ENCODE results near the gene CACNA1B.
"Not testable (repeated sequence)": the region's sequence is repeated elsewhere in the genome, so short reads cannot be mapped to it uniquely, and the experiment has no call there.

Gene CACNA1B

GRCh38 chr9:137877506-137878122 is at the start of gene CACNA1B:
Gene CACNA1B, plus strand, starts transcription at chr9:137877782. Its CDS starts 152 bp downstream, at chr9:137877934.
- DNase-seq (ENCODE audit: low read depth), result not testable (repeated sequence)

GRCh38 chr9:137827908-137828526 is 49.6 kb upstream of the CACNA1B start:
- no peak for DNase-seq (ENCODE audit: low read depth)

DNA sequence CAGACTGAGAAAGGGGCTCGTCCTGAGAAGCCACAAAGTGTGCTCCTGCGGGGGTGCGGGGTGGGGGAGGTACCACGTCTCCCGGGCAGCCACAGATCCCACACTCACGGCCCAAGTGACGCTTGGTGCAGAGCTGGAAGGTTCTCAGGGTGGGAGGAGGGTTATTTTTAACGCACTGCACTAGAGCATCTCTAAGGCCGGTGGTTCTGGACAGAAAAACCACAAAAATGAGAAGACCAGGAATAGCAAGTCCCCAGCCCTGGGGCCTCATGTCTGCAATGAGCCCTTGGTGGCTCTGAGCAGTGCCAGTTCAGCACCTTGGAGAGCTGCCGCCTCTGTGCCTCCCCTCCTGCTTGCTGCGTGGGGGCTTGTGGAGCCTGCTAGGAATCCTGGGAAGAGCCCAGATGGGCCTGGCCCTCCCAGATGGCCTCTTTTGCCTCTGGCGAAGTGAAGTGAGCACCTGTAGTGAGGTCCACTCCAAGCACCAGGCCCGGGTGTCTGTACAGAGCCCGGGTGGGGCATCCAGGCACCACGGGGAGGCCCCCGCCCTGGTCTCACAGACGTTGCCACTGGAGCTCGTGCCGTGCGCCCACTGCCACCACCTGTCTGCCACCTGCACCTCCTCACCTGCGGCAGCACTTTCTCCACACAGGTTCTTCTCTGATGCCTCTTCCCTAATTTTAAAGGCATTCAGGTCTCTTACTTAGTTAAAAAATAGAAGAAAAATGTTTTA is 48.9 kb upstream of the CACNA1B start:
- no peak for DNase-seq (ENCODE audit: low read depth)

- DNase-seq (ENCODE audit: low read depth), result no peak
Measured at GRCh38 chr9:137829260-137829996, 48.2 kb upstream of the CACNA1B start.

DNA sequence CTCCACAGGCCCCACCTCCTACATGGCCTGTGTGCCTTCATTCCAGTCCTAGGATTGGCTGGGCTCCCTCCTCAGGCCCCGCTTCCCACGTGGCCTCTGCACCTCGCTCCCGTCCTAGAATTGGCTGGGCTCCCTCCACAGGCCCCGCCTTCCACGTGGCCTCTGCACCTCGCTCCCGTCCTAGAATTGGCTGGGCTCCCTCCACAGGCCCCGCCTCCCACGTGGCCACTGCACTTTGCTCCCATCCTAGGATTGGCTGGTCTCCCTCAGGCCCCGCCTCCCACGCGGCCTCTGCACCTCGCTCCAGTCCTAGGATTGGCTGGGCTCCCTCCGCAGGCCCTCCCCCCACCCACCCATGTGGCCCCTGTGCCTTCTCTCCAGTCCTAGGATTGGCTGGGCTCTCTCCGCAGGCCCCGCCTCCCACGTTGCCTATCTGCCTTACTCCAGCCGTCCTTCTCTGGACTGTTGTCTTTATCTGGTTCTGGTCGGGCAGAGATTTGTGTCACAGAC is 45.3 kb upstream of the CACNA1B start:
- DNase-seq (ENCODE audit: low read depth), result no peak

DNA sequence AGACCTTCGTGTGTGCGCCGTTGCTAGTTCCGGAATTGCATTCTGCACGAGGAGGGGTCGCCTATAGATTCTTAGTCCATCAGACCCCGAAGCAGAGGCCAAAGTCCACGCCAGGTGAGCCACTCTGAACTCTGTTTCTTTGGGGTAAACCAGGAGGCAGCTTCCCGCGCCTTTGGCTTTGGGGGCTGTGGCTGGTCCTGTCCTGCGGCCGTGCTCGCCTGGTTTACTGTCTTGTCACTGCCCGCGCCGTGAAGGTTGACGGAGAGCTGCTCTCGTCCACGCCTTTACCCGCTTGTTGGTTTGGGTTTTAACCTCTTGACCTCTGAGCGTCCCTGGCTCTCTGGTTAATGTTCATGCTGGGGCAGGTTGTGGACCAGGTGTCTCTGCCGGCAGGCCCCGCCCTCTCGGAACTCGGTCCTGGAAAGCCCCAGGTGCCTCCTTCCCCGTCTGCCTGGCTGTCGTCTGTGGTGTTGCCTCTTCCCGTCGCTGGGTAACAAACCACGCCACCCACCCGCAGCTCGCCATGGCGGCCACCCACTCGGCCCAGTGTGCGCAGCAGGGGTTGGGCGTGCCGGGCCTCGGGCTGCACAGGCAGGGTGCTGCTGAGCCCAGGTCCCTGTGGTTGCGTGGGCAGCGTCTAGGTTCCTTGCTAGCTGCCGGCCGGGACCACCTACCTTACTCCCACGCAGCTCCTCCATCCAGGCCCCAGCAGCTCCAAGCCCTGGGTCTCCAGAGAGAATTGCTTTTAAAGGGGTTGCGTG is 44.6 kb upstream of the CACNA1B start:
- DNase-seq (ENCODE audit: low read depth), result no peak

- no peak for DNase-seq (ENCODE audit: low read depth)
Measured at GRCh38 chr9:137833721-137834613, 43.6 kb upstream of the CACNA1B start.

DNA sequence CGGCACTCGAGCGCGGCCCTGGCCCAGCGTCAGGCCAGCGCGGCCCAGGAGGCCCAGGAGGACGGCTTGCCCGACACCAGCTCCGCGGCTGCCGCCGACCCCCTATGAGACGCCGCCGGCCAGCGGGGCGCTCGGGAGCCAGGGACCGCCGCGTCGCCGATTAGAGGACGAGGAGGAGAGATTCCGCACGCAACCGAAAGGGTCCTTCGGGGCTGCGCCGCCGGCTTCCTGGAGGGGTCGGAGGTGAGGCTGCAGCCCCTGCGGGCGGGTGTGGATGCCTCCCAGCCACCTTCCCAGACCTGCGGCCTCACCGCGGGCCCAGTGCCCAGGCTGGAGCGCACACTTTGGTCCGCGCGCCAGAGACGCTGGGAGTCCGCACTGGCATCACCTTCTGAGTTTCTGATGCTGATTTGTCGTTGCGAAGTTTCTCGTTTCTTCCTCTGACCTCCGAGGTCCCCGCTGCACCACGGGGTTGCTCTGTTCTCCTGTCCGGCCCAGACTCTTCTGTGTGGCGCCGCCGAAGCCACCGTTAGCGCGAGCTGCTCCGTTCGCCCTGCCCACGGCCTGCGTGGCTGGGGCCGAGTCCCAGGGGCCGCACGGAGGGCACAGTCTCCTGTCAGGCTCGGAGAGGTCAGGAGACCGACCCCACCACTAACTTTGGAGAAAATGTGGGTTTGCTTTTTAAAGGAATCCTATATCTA is 42.6 kb upstream of the CACNA1B start:
- DNase-seq (ENCODE audit: low read depth), result no peak

- DNase-seq (ENCODE audit: low read depth), result no peak
Measured at GRCh38 chr9:137836151-137836830, 41.3 kb upstream of the CACNA1B start.

- no peak for DNase-seq (ENCODE audit: low read depth)
Measured at GRCh38 chr9:137836831-137837241, 40.7 kb upstream of the CACNA1B start.

GRCh38 chr9:137837345-137838278 is 40.0 kb upstream of the CACNA1B start:
- no peak for DNase-seq (ENCODE audit: low read depth)

- DNase-seq (ENCODE audit: low read depth), result no peak
Measured at GRCh38 chr9:137838576-137838975, 39.0 kb upstream of the CACNA1B start.

DNA sequence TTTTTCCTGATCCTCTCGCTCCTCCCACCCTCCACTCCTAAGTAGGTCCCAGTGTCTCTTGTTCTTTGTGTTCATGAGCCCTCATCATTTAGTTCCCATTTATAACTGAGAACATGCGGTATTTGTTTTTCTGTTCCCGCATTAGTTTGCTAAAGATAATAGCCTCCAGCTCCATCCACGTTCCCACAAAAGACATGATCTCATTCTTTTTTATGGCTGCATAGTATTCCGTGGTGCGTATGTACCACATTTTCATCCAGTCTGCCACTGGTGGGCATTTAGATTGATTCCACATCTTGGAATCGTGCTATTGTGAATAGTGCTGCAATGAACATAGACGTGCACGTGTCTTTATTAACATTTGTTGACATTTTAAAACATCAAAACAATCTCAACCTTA is 34.2 kb upstream of the CACNA1B start:
- DNase-seq (ENCODE audit: low read depth), result no peak

- no peak for DNase-seq (ENCODE audit: low read depth)
Measured at GRCh38 chr9:137851516-137852267, 25.9 kb upstream of the CACNA1B start.

DNA sequence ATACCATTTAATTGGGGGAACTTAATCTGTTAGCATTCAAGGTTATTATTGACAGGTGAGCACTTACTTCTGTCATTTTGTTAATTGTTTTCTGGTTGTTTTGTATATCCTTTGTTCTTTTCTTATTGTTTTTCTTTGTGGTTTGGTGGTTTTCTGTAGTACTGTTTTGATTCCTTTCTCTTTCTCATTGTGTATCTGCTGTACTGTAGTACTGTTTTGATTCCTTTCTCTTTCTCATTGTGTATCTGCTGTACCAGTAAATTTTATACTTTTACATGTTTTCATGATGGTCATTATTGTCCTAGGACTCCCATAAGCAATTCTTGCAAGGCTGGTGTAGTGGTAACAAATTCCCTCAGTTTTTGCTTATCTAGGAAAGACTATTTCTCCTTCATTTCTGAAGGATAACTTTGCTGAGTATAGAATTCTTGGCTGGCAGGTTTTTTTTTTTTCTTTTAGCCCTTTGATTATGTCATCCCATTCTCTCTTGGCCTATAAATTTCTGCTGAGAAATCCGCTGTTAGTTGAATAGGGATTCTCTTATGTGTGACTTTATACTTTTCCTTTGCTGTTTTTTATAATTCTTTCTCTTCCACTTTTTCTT is 24.1 kb upstream of the CACNA1B start:
- DNase-seq (ENCODE audit: low read depth), result no peak

DNA sequence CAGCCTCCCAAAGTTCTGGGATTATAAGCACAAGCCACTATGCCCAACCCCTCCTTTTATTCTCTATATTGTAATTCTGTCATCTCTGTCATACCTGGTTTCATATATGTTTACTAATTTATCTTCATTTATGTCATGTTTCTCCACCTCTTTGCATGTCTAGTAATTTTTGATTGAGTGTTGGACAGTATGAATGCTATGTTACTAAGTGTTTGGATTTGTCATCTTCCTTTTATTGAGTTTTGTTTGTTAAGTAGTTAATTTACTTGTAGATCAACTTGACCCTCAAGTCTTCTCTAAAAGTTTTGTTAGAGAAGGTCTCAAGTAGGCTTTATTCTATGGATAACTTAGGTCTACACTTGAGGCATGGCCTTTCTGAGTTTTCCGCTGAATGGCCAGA is 17.2 kb upstream of the CACNA1B start:
- DNase-seq (ENCODE audit: low read depth), result no peak

DNA sequence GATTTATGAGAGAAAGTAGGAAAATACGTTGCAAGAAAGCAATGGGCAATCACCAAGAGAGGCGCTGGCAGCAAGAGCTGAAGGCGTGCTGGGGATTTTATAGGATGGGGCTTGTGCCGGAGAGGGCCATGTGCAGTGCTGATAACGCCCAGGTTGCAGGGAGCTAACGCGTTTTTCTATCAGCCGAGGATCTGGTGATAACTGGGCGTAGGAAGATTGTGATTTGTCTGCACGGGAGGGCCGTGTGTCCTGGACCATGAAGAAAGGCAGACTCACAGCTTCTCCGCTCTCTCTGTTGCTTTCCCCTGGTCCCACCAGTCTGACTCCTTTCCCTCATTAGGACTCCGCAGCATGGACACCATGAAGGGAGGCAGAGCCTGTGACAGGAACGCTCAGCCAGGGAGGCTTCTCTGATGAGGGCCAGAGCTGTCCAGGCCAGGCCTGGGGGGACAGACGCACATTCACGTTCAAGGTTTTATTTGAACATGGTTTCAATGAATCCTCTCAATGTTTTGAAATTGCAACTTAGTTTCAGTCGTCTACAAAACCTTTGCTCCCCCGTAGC is 11.9 kb upstream of the CACNA1B start:
- DNase-seq (ENCODE audit: low read depth), result no peak
